OCI-M2 (cell line): ENCODE data around the gene SLC6A19.

Source experiments
- DNase-seq: peaks from one replicate; lab custom pipeline; 2025; ENCODE audit not compliant: unreplicated experiment; lab: John Stamatoyannopoulos, UW

SLC6A19 gene

GRCh38 chr5:1193591-1193985 is 7.8 kb upstream of the SLC6A19 start:
- no peak for DNase-seq

GRCh38 chr5:1194378-1194777 is 7.0 kb upstream of the SLC6A19 start:
- DNase-seq, result no peak

- DNase-seq, result no peak
These were observed 6.0 kb upstream of the SLC6A19 start for GRCh38 chr5:1195439-1195838.

GRCh38 chr5:1195916-1196315 is 5.5 kb upstream of the SLC6A19 start:
- no peak for DNase-seq

GRCh38 chr5:1196562-1196961 is 4.8 kb upstream of the SLC6A19 start:
- DNase-seq, result no peak

GRCh38 chr5:1197876-1198666 is 3.3 kb upstream of the SLC6A19 start:
- no peak for DNase-seq

- DNase-seq, result no peak
These were observed 2.1 kb upstream of the SLC6A19 start for GRCh38 chr5:1199340-1199648.

GRCh38 chr5:1199649-1200494 is 1.5 kb upstream of the SLC6A19 start:
- peak; percentile 23 for DNase-seq

- DNase-seq, result no peak
These were observed 684 bp upstream of the SLC6A19 start for GRCh38 chr5:1200495-1201326.

GRCh38 chr5:1202026-1202797 is 817 bp downstream of the SLC6A19 start:
- no peak for DNase-seq

- no peak for DNase-seq
These were observed 1.4 kb downstream of the SLC6A19 start for GRCh38 chr5:1202798-1203185.

- no peak for DNase-seq
These were observed 2.0 kb downstream of the SLC6A19 start for GRCh38 chr5:1203311-1203967.

GRCh38 chr5:1203968-1204692 is 2.7 kb downstream of the SLC6A19 start:
- no peak for DNase-seq

- no peak for DNase-seq
These were observed 3.4 kb downstream of the SLC6A19 start for GRCh38 chr5:1204693-1205242.

- DNase-seq, result no peak
These were observed 4.1 kb downstream of the SLC6A19 start for GRCh38 chr5:1205255-1206180.

GRCh38 chr5:1206521-1207412 is 5.4 kb downstream of the SLC6A19 start:
- DNase-seq, result no peak

- no peak for DNase-seq
These were observed 6.2 kb downstream of the SLC6A19 start for GRCh38 chr5:1207555-1207954.
